Embryonic facial prominence (tissue), 1 donor: ENCODE data around the gene ITGA8.
"Not testable (repeated sequence)": the region's sequence is repeated elsewhere in the genome, so short reads cannot be mapped to it uniquely, and the experiment has no call there.

Source experiments
- DNase-seq: peaks from one replicate; pipeline ENCODE4 v3.0.0-alpha.2; 2016; ENCODE audit errors: extremely low spot score

The ITGA8 gene

GRCh38 chr10:15620337-15620736 lies 99.4 kb downstream of the ITGA8 start:
- DNase-seq = no peak

DNA sequence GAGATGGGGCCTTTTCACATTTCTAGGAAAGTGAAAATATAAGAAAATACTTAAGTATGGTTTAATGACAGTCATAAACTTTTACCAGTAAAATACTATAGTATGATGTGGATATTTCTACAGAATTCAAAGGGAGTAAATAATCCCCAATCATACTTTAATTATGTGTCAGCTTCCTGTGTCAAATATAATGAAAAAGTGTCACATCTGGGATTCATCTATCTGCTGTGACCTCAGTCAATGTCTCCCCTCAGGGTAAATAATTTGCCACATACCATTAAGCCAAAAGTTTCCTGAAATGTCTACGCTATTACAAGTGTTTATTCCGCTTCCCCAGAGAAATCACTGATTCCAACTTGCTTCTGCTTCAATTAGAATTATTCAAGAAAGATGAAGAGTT lies 110.5 kb downstream of the ITGA8 start:
- DNase-seq = no peak

DNA sequence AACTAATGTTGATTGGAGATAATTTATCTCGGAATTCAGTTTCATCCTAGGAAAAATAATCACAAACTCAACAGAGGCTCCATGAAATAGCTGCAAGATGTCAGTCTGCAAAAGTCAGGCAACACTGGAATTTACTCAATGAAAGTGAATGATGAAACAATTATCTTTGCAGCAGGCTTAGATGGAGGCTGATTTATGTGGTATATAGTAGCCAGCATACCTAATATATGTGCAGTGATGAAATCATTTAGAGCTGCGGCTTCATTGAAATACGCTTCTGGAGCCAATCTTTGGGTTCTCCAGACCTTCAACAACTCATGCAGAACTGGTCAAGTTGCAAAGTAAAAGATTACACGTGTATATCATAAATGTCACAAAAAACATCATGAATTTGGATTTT lies 113.3 kb downstream of the ITGA8 start:
- no peak for DNase-seq

GRCh38 chr10:15605740-15606369 lies 113.9 kb downstream of the ITGA8 start:
- no peak for DNase-seq

- no peak for DNase-seq
Observed at GRCh38 chr10:15603446-15604011, 116.2 kb downstream of the ITGA8 start.

- no peak for DNase-seq
Observed at GRCh38 chr10:15601819-15602218, 117.9 kb downstream of the ITGA8 start.

GRCh38 chr10:15595260-15595659 lies 124.5 kb downstream of the ITGA8 start:
- no peak for DNase-seq

GRCh38 chr10:15591937-15592336 lies 127.8 kb downstream of the ITGA8 start:
- no peak for DNase-seq

GRCh38 chr10:15591431-15591830 lies 128.3 kb downstream of the ITGA8 start:
- no peak for DNase-seq

GRCh38 chr10:15588635-15589508 lies 130.8 kb downstream of the ITGA8 start:
- DNase-seq = no peak

DNA sequence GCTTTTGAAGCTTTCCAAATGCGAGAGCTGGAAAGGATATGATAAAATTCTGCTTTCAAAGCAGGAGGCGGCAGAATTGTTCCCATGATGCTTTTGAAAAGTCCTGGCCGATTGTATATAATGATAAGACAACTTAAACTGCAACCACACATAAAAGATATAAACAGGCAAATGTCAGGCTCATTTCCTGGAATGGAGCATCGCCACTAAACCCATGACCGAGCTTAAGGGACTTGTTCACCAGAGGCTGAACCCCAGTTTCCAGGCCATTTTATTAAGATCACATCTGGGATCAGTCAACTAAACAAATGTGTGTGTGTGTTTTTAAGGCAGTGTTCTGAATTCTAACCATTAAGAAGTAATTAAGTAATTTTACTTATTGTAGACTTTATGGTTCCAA lies 131.6 kb downstream of the ITGA8 start:
- DNase-seq = no peak

- no peak for DNase-seq
Observed at GRCh38 chr10:15587271-15587670, 132.5 kb downstream of the ITGA8 start.

- DNase-seq = no peak
Observed at GRCh38 chr10:15585303-15585715, 134.4 kb downstream of the ITGA8 start.

DNA sequence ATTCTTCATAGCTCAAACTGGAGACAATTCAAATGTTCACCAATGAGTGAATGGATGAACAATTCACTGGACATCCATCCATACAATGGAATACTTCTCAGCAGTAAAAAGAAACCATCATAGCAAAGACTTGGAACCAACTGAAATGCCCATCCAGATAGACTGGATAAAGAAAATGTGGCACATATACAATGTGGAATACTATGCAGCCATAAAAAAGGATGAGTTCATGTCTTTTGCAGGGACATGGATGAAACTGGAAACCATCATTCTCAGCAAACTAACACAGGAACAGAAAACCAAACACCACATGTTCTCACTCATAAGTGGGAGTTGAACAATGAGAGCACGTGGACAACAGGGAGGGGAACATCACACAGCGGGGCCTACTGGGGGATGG lies 136.8 kb downstream of the ITGA8 start:
- not testable (repeated sequence) for DNase-seq

DNA sequence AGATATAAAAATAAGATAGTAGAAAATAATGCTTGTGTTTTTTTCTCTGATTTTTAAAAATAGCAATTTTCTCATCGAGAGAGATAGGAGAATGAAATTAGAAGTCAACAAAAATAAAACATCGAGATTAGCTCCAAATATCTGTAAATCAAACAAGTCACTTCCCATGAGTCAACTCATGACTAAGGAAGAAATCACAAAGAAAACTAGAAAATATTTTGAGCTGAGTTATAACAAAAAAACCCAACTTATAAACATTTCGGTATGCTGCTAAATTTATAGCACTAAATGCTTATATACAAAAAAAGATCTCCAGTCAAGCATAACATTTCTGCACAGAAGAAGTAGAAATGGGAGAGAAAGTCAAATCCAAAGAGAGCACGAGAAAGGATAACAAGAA lies 140.1 kb downstream of the ITGA8 start:
- no peak for DNase-seq

- DNase-seq = no peak
Observed at GRCh38 chr10:15572531-15573045, 147.1 kb downstream of the ITGA8 start.

DNA sequence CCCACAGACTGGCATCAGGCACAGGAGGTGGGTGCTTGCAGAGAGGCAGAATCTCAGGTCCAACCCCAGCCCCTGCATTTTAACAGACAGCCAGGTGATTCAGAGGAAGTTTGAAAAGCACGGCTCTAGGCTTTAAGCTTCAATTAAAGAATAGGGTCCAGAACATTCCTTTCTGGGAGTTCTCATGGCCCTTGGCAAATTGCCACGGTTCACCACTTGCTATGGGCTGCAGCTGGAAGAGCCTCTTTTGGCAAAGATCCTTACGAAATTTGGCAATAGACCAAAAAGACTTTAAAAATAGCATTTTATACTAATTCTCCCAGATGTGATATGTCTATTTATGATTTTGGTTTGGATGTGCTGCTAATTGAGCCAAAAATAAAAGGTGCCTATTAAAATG lies 148.1 kb downstream of the ITGA8 start:
- no peak for DNase-seq

- DNase-seq = no peak
Observed at GRCh38 chr10:15570738-15571339, 148.9 kb downstream of the ITGA8 start.

- DNase-seq = no peak
Observed at GRCh38 chr10:15567952-15568351, 151.8 kb downstream of the ITGA8 start.

DNA sequence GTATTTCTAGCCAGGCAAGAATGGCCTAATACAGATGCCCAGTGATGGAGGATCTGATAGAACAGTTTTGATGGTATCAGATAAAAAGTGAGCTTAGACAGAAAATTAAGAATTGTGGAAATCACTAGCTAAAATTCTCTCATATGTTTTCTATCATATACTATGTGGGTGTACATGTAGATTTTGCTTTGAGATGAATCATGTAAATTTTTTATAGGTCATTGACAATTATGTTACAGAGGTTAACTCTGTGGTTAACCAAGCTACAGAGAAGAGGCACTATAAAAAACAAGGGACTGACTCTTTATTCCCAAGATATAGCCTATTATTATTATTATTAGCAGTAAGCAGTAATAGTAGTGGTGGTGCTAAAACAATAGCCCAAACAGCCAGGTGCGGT lies 156.5 kb downstream of the ITGA8 start:
- no peak for DNase-seq

- DNase-seq = no peak
Observed at GRCh38 chr10:15562578-15562977, 157.1 kb downstream of the ITGA8 start.

DNA sequence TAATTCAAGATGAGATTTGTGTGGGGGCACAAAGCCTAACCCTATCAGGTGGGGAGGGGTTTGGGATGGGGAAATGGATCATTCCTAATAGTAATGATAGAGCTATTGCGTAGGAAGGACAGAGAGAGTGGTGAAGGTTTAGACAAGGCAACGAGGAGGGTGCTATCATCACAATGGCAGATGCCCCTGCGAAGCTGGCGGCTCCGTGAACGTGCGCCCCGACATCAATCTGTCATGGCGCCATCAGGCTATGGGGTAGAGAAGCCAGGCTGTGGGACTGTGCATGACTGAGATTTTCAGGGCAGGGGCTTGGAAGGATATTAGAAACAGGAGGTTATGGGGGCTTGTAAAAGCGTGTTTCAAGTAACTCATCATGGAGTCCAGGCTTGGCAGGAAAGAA lies 157.6 kb downstream of the ITGA8 start:
- no peak for DNase-seq
